ENCODE data around the gene SYNGAP1. TPM values are rescaled to one million over a fixed set of nuclear protein-coding genes. Genes with fewer than 3 reads are reported as not detected.
A peak's percentile ranks its signal among the peaks of the same experiment; 100 is the strongest.

Gene SYNGAP1
- total and polyA plus RNA-seq, 9 of the 15 experiments (the other 6 are each of a cell fraction or from before 2014, with no cell fraction given) = 0.01 to 22.8 (median 3.2) TPM

DNA sequence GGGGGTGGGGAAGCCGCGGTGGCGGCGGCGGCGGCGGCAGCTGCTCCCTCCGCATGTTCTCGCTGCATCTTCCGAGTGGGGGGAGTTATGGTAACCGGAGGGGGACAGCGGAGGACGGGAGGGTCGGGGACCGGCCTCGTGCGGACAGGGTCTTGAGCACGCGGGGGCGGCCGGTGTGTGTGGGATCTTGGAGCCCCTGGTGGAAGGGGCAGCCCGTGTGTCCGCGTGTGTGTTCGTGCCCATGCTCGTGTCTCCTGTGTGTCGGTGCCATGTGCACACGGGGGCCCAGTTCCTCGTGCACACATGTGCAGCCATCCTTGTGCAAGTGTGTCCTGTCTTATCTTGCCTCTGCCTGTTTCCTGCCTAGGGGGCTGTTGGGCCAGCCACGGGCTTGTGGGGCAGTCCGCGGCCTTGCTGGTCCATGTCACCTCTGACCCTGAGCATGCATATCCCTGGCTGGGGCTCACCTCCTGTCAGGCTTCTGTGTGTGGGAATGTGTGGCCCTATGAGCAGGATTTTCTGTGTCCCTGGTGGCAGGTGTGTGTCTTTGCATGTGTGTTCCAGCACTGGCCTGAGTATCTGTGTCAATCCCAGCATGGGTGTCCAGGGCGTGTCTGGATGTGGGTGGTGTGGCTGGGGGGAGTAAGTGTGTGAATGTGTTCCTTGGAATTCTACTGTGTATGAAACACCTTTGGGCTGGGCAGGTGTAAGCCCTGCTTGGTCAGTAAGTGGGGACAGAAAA lies 8.5 kb downstream of the SYNGAP1 start (continued):
- no peak for TF ChIP-seq ZNF41 (CRISPR knock-in tag; conservative IDR thresholded peaks at IDR 0.05)
- TF ChIP-seq ARNT (IDR thresholded peaks at IDR 0.05) = 0 out of 4 replicates have a peak, but pooled peaks of 1 of the 2 experiments have one; percentile 28
- TF ChIP-seq ETV6 (IDR thresholded peaks at IDR 0.05; ENCODE audit: borderline replicate concordance in 1 of 2, low read depth in 2 of 2, low read length in 1 of 2) = no peak
- TF ChIP-seq ETV6 (CRISPR knock-in tag; IDR thresholded peaks at IDR 0.05; ENCODE audit: borderline replicate concordance) = peak; percentile 99
- TF ChIP-seq ZNF224 (CRISPR knock-in tag; IDR thresholded peaks at IDR 0.05) = peak; percentile 95
- no peak for TF ChIP-seq FOSL1 (tag; conservative IDR thresholded peaks at IDR 0.05)
- no peak for TF ChIP-seq CC2D1A (IDR thresholded peaks at IDR 0.05)
- TF ChIP-seq, protein P1, sequence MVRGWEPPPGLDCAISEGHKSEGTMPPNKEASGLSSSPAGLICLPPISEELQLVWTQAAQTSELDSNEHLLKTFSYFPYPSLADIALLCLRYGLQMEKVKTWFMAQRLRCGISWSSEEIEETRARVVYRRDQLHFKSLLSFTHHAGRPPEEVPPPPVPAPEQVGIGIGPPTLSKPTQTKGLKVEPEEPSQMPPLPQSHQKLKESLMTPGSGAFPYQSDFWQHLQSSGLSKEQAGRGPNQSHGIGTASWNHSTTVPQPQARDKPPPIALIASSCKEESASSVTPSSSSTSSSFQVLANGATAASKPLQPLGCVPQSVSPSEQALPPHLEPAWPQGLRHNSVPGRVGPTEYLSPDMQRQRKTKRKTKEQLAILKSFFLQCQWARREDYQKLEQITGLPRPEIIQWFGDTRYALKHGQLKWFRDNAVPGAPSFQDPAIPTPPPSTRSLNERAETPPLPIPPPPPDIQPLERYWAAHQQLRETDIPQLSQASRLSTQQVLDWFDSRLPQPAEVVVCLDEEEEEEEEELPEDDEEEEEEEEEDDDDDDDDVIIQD (CRISPR knock-in tag; IDR thresholded peaks at IDR 0.05) = peak; percentile 90; the same call in 1 of the 2 replicates
- TF ChIP-seq, protein P2, sequence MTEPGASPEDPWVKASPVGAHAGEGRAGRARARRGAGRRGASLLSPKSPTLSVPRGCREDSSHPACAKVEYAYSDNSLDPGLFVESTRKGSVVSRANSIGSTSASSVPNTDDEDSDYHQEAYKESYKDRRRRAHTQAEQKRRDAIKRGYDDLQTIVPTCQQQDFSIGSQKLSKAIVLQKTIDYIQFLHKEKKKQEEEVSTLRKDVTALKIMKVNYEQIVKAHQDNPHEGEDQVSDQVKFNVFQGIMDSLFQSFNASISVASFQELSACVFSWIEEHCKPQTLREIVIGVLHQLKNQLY (CRISPR knock-in tag; conservative IDR thresholded peaks at IDR 0.05) = peak in 1 of 2 experiments; percentile 95; a peak in 2 of 4 replicates
- no peak for TF ChIP-seq ATF1 (CRISPR knock-in tag; IDR thresholded peaks at IDR 0.05)
- peak; percentile 46 for TF ChIP-seq ATF1 (tag; IDR thresholded peaks at IDR 0.05)
- TF ChIP-seq SAP30 (IDR thresholded peaks at IDR 0.05; ENCODE audit: borderline replicate concordance, insufficient read depth, low read depth, low read length, poor library complexity, severe bottlenecking) = peak; percentile 90
- TF ChIP-seq MYBL2 (IDR thresholded peaks at IDR 0.05; ENCODE audit: low read depth) = no peak
- peak; percentile 65; the same call in 1 of the 2 replicates for TF ChIP-seq MYBL2 (CRISPR knock-in tag; IDR thresholded peaks at IDR 0.05; ENCODE audit: borderline replicate concordance)
- no peak for TF ChIP-seq ADNP (tag; IDR thresholded peaks at IDR 0.05)
- TF ChIP-seq FOXJ3 (CRISPR knock-in tag; IDR thresholded peaks at IDR 0.05) = no peak
- TF ChIP-seq JUN (IDR thresholded peaks at IDR 0.05; ENCODE audit: borderline replicate concordance, low read depth, low read length) = peak; percentile 37; the same call in 1 of the 2 replicates
- peak; percentile 98 for TF ChIP-seq JUN (CRISPR knock-in tag; IDR thresholded peaks at IDR 0.05; ENCODE audit: borderline replicate concordance)
- TF ChIP-seq, protein P3, sequence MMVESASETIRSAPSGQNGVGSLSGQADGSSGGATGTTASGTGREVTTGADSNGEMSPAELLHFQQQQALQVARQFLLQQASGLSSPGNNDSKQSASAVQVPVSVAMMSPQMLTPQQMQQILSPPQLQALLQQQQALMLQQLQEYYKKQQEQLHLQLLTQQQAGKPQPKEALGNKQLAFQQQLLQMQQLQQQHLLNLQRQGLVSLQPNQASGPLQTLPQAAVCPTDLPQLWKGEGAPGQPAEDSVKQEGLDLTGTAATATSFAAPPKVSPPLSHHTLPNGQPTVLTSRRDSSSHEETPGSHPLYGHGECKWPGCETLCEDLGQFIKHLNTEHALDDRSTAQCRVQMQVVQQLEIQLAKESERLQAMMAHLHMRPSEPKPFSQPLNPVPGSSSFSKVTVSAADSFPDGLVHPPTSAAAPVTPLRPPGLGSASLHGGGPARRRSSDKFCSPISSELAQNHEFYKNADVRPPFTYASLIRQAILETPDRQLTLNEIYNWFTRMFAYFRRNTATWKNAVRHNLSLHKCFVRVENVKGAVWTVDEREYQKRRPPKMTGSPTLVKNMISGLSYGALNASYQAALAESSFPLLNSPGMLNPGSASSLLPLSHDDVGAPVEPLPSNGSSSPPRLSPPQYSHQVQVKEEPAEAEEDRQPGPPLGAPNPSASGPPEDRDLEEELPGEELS (CRISPR knock-in tag; IDR thresholded peaks at IDR 0.05; ENCODE audit: borderline replicate concordance) = peak; percentile 100
- peak; percentile 48 for TF ChIP-seq WHSC1 (IDR thresholded peaks at IDR 0.05; ENCODE audit: low read length)
- TF ChIP-seq CREBBP (IDR thresholded peaks at IDR 0.05; ENCODE audit: low read depth, low read length) = no peak
- peak; percentile 99 for TF ChIP-seq ZNF232 (CRISPR knock-in tag; IDR thresholded peaks at IDR 0.05)
- peak; percentile 17; the same call in 1 of the 2 replicates for TF ChIP-seq ATF7 (IDR thresholded peaks at IDR 0.05)
- no peak for TF ChIP-seq ZNF717 (CRISPR knock-in tag; IDR thresholded peaks at IDR 0.05)
- peak; percentile 30 for TF ChIP-seq NEUROD1 (IDR thresholded peaks at IDR 0.05; ENCODE audit: borderline replicate concordance, low read depth, low read length, partially characterized antibody)
- peak; percentile 12; the same call in 1 of the 2 replicates for TF ChIP-seq PHF21A (IDR thresholded peaks at IDR 0.05; ENCODE audit: borderline replicate concordance, low read depth)
